ENCODE results near the gene GAL.

The GAL gene

DNA sequence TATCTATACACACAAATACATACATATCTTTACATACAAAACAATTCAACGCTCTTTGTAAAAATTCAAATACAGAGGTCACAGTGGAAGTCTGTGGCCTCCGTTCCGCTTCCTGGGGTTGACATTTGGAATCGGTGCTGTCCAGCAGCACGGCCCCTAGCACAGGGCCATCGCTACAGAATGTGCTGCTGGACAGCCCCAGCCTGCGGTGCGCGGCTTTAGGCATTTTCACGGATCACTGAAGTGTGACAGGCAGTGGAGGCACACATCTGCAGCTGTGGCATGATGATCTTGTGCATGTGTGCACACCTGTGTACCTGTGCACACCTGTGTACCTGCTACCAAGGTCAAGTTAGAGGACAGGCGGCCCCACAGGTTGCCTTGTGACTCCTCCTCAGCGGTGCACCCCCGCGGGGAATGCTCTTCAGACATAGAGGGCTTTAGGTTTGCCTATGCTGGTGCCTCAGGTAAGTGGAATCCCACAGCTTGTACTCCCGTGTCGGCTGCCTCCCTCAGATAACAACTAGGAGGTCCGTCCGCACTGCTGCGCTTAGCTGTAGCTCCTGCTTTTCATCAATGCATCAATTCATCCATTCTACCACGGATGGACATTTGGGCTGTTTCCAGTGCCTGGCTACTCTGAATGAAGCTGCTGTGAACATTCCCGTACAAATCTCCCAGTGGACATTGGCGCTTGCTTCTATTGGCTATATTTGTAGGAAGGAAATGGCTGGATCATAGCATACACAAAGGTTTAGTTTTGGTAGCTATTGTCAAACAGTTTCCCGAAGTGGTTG is 29.9 kb downstream of the GAL start:
- no peak for FAIRE-seq

DNA sequence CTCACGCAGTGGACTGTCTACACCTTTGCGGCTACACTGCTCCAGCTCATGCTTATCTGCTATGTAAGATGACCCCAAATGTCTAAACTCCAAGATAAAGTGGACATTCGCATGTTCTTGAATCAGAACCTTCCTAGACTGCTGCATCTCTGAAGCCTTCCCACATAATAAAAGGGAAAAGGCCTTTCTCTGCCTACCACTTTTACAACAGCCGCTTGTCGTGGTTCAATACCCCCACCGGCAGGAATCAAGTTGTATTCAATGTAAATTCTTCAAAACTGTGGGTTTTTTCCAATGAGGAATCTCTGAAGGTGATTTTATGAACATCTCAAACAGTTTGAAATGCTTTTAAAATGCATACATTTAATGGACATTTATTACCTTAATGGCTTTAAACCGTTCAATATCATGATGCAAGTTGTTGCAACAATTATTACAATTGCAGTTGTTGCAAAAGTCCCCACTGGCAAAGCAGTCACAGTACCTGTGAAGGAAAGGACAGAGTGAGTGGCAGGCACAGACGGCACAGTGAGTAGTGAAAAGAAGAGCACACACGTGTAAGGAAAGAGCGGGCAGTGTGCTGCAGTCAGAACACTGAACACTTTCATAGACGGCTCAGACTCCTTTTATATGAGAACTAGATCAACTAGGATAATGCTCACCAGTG is 31.2 kb downstream of the GAL start:
- no peak for FAIRE-seq

GRCh38 chr11:68721075-68721474 is 36.7 kb downstream of the GAL start:
- no peak for FAIRE-seq

GRCh38 chr11:68722143-68722542 is 37.8 kb downstream of the GAL start:
- no peak for FAIRE-seq

DNA sequence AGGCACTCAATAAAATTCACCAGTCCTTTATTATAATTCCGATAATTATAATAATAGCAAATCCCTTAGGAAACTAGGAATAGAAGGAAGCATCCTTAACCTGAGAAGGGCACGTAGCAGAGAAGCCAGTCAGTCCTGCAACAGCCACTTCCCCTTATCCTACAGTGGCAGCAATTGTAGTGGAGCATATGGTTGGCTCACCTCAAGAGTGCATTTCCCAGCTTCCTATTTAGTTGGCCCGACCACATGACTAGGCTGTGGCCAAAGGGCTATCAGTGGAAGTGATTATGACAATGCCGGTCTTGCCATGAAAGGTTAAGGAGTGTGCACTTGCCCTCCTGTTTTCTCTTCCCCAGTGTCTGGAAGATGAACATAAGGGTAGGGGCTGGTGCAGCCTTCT is 39.9 kb downstream of the GAL start:
- no peak for FAIRE-seq

- FAIRE-seq = no peak
Measured at GRCh38 chr11:68727783-68728182, 43.4 kb downstream of the GAL start.

- no peak for FAIRE-seq
Measured at GRCh38 chr11:68734111-68734510, 49.8 kb downstream of the GAL start.

DNA sequence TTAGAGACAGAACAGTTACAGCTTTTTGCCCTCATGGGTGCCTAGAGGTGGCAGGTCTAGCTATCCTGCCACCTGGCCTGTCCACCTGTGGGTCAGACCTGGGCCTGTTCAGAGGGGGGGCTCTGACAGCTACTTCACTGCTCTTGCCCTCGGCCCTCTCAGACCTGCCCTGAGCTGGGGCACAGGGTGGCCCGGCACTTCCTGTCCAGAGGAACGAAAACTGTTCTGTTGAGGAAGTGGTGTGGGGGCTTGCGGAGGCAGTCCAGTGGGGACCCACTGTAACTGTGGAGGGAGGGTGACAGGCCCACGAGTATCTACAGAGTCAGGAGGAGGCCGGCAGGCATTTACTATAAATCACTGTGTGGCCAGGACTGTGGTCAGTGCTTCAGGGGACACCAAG is 50.8 kb downstream of the GAL start:
- FAIRE-seq = no peak

GRCh38 chr11:68735646-68736045 is 51.3 kb downstream of the GAL start:
- FAIRE-seq = no peak

Measured in colon (tissue), 2 donors.